ENCODE data around the gene PRR33.

GRCh38 chr11:1927848-1928469 is 36.3 kb upstream of the PRR33 start:
- TF ChIP-seq POLR2AphosphoS5 (IDR thresholded peaks at IDR 0.05), result no peak
- no peak for TF ChIP-seq EP300 (IDR thresholded peaks at IDR 0.05)
- TF ChIP-seq CTCF (IDR thresholded peaks at IDR 0.05), result no peak
- no peak for TF ChIP-seq POLR2A (IDR thresholded peaks at IDR 0.05)
